Right ventricle myocardium superior (tissue), 1 donor: ENCODE measurements around the gene CEMIP. TPM values are rescaled to one million over a fixed set of nuclear protein-coding genes. Genes with fewer than 3 reads are reported as not detected.

Experiments
- ATAC-seq: fragments of 200-7000 bp; cut with Tn5 transposase; one replicate; pipeline ENCODE4 v1.9.1; 2020; ENCODE audit warnings: mild to moderate bottlenecking; ENCODE audit not compliant: poor library complexity
- DNase-seq: peaks from one replicate; pipeline ENCODE4 v3.0.0-alpha.2; 2020
- intact Hi-C: fragments of 100-400 bp; cut with DNase I; formaldehyde crosslinking; loops from one replicate; pipeline ENCODE4 v1.11.2; 2022
- long read RNA-seq: library from polyadenylated mRNA; unstranded; transcript quantifications from one replicate; pipeline ENCODE4 v2.0.0, GENCODE V29; 2021
- total RNA-seq: library from RNA; stranded (reverse); fragmentation: NEBNext Ultra II Directional; extraction: Animal tissue kit (Norgen Biotek cat#: 25700); gene quantifications from one replicate; pipeline ENCODE4 v1.2.1, GENCODE V29; 2021
- donor health status: DM: no; HTN: yes; CAD: no; lungs with severe emphysema.

The CEMIP gene
- not detected for total RNA-seq
- long read RNA-seq, result 0 reads

GRCh38 chr15:80778964-80779657 is at the start of gene CEMIP:
CEMIP (plus strand) TSS chr15:80779370; CDS start chr15:80873880, 94,510 bp downstream.
- DNase-seq, result peak; percentile 83
- intact Hi-C loops, result loop anchor here (5.0 kb wide), 3 partner anchors 162 to 322 kb away; no protein-coding TSS in a partner anchor
- ATAC-seq, result peak; percentile 90

GRCh38 chr15:80730387-80730786 is 48.8 kb upstream of the CEMIP start:
- ATAC-seq, result no peak
- no peak for DNase-seq
- intact Hi-C loops, result no loop called here

- DNase-seq (no peak), ATAC-seq (peak; percentile 36)
- intact Hi-C loops, result no loop called here
These were observed 48.2 kb upstream of the CEMIP start for GRCh38 chr15:80730926-80731325.

- no peak for DNase-seq
- intact Hi-C loops, result no loop called here
- peak; percentile 31 for ATAC-seq
These were observed 47.0 kb upstream of the CEMIP start for GRCh38 chr15:80732167-80732566.

GRCh38 chr15:80732818-80733217 is 46.4 kb upstream of the CEMIP start:
- intact Hi-C loops, result no loop called here

GRCh38 chr15:80733460-80733859 is 45.7 kb upstream of the CEMIP start:
- ATAC-seq (no peak), DNase-seq (no peak)
- intact Hi-C loops, result no loop called here

More at GRCh38 chr15:80732818-80733217, 46.4 kb upstream of the CEMIP start:
- peak; percentile 43 for ATAC-seq
- DNase-seq, result no peak

GRCh38 chr15:80735344-80735743 is 43.8 kb upstream of the CEMIP start:
- ATAC-seq (no peak), DNase-seq (no peak)
- intact Hi-C loops, result no loop called here

- no peak for DNase-seq
- intact Hi-C loops, result no loop called here
- ATAC-seq, result no peak
These were observed 42.6 kb upstream of the CEMIP start for GRCh38 chr15:80736560-80736959.

GRCh38 chr15:80739919-80740318 is 39.3 kb upstream of the CEMIP start:
- intact Hi-C loops, result no loop called here
- DNase-seq, result no peak
- ATAC-seq, result no peak

- ATAC-seq (no peak), DNase-seq (no peak)
- intact Hi-C loops, result no loop called here
These were observed 37.1 kb upstream of the CEMIP start for GRCh38 chr15:80742081-80742480.

- intact Hi-C loops, result no loop called here
These were observed 35.9 kb upstream of the CEMIP start for GRCh38 chr15:80743189-80743833.

GRCh38 chr15:80744415-80744814 is 34.8 kb upstream of the CEMIP start:
- no peak for ATAC-seq

More at GRCh38 chr15:80743189-80743833, 35.9 kb upstream of the CEMIP start:
- ATAC-seq, result no peak
- no peak for DNase-seq

GRCh38 chr15:80744826-80745225 is 34.3 kb upstream of the CEMIP start:
- intact Hi-C loops, result no loop called here
- DNase-seq (no peak), ATAC-seq (no peak)

More at GRCh38 chr15:80744415-80744814, 34.8 kb upstream of the CEMIP start:
- intact Hi-C loops, result no loop called here
- no peak for DNase-seq

- ATAC-seq, result no peak
- intact Hi-C loops, result no loop called here
These were observed 33.3 kb upstream of the CEMIP start for GRCh38 chr15:80745888-80746287.

GRCh38 chr15:80747317-80748053 is 31.7 kb upstream of the CEMIP start:
- no peak for DNase-seq
- ATAC-seq, result no peak
- intact Hi-C loops, result no loop called here

More at GRCh38 chr15:80745888-80746287, 33.3 kb upstream of the CEMIP start:
- DNase-seq, result no peak

- ATAC-seq, result no peak
- intact Hi-C loops, result no loop called here
These were observed 29.6 kb upstream of the CEMIP start for GRCh38 chr15:80749589-80749988.

GRCh38 chr15:80750575-80750974 is 28.6 kb upstream of the CEMIP start:
- intact Hi-C loops, result no loop called here
- DNase-seq, result no peak
- no peak for ATAC-seq

More at GRCh38 chr15:80749589-80749988, 29.6 kb upstream of the CEMIP start:
- DNase-seq, result no peak

GRCh38 chr15:80752204-80752603 is 27.0 kb upstream of the CEMIP start:
- no peak for DNase-seq
- ATAC-seq, result no peak

GRCh38 chr15:80753161-80753560 is 26.0 kb upstream of the CEMIP start:
- ATAC-seq, result no peak
- intact Hi-C loops, result no loop called here
- no peak for DNase-seq

More at GRCh38 chr15:80752204-80752603, 27.0 kb upstream of the CEMIP start:
- intact Hi-C loops, result no loop called here
